HCT116 (cell line): ENCODE results near the gene ZBTB12. TPM values are rescaled to one million over a fixed set of nuclear protein-coding genes. Genes with fewer than 3 reads are reported as not detected.

Source experiments
- ATAC-seq: fragments of 200-7000 bp; cut with Tn5 transposase; 2 replicates; pipeline ENCODE4 v1.9.1; 2020; ENCODE audit warnings: mild to moderate bottlenecking, moderate library complexity
- BruUV-seq: library from RNA; stranded (reverse); fragments of 400-500 nt; replicated peaks from 2 replicates; lab custom pipeline; 2021; lab: Mats Ljungman, UMichigan
- CTCF ChIA-PET: fragments of 300-600 bp; sonication (Branson Sonifier 250); formaldehyde crosslinking; loops from one replicate; lab custom pipeline; 2021; ENCODE audit warnings: antibody characterized with exemption; lab: Charles Lee
- POLR2A ChIA-PET: fragments of 300-600, 350-600 bp; sonication (Branson Sonifier 250); formaldehyde crosslinking; loops from one replicate; lab custom pipeline; 2021; ENCODE audit warnings: antibody characterized with exemption; lab: Charles Lee
- RAD21 ChIA-PET, 2 experiments: fragments of 300-600 bp; sonication (Branson Sonifier 250); formaldehyde crosslinking; loops; one replicate each; lab custom pipeline; 2023; ENCODE audit warnings: low total read pairs in 2 of 2; ENCODE audit not compliant: uncharacterized antibody in 2 of 2, unreplicated experiment in 2 of 2, low non-redundant PET in 1 of 2; lab: Charles Lee
- DNase-seq: peaks from one replicate; pipeline ENCODE4 v3.0.0-alpha.2; 2010; ENCODE audit warnings: low read depth, low spot score
- H2AFZ ChIP-seq: fragments of 200-600 bp; shearing (Covaris generic), sonication (generic); 2 replicates; pipeline ENCODE4 v1.6.1; 2017; ENCODE audit warnings: low read depth, mixed run types, mixed read lengths, antibody characterized with exemption, low read length; ENCODE audit not compliant: poor library complexity, severe bottlenecking
- H3K27ac ChIP-seq: 2 replicates; pipeline ENCODE4 v1.5.1; 2012; ENCODE audit warnings: low read depth, low read length
- H3K27me3 ChIP-seq: fragments of 200-600 bp; sonication (generic); 2 replicates; pipeline ENCODE4 v1.6.1; 2016; ENCODE audit warnings: mixed run types, low read length, mixed read lengths; ENCODE audit not compliant: insufficient read depth
- H3K36me3 ChIP-seq, 2 experiments: fragments of 200-500 bp in 1 of 2; fragments of 200-600 bp in 1 of 2; sonication (Bioruptor generic) in 1 of 2; sonication (generic) in 1 of 2; 2 replicates each; pipeline versions ENCODE4 v1.5.1 to v1.6.1; 2014 to 2016; ENCODE audit warnings: low read length in 2 of 2, inconsistent platforms in 1 of 2, mixed read lengths in 1 of 2, mixed run types in 1 of 2; ENCODE audit not compliant: insufficient read depth in 2 of 2, control insufficient read depth in 1 of 2
- H3K4me1 ChIP-seq, 2 experiments: fragments of 200-600 bp in 1 of 2; sonication (generic) in 1 of 2; 2 replicates each; pipeline versions ENCODE4 v1.5.1 to v1.6.1; 2012 to 2017; ENCODE audit warnings: low read length in 2 of 2, inconsistent platforms in 1 of 2, mild to moderate bottlenecking in 1 of 2, mixed read lengths in 1 of 2, mixed run types in 1 of 2, moderate library complexity in 1 of 2; ENCODE audit not compliant: insufficient read depth in 2 of 2, control insufficient read depth in 1 of 2
- H3K4me2 ChIP-seq: fragments of 200-600 bp; sonication (generic); 2 replicates; pipeline ENCODE4 v1.6.1; 2017; ENCODE audit warnings: mixed run types, low read length, mixed read lengths
- H3K4me3 ChIP-seq, 2 experiments: fragments of 200-600 bp in 1 of 2; sonication (generic) in 1 of 2; replicated peaks in 1 of 2; 2 replicates each; pipeline ENCODE4 v1.5.1; 2011 to 2016; ENCODE audit warnings: low read length in 2 of 2, control low read depth in 1 of 2, low read depth in 1 of 2, mild to moderate bottlenecking in 1 of 2, mixed read lengths in 1 of 2, mixed run types in 1 of 2
- H3K79me2 ChIP-seq: fragments of 200-600 bp; sonication (generic); 2 replicates; pipeline ENCODE4 v1.6.1; 2017; ENCODE audit warnings: mild to moderate bottlenecking, mixed run types, low read length, moderate library complexity, mixed read lengths; ENCODE audit not compliant: insufficient read depth
- H3K9ac ChIP-seq: fragments of 200-600 bp; sonication (generic); 2 replicates; pipeline ENCODE4 v1.6.1; 2016; ENCODE audit warnings: low read length, mixed read lengths
- H3K9me2 ChIP-seq: fragments of 200-600 bp; sonication (generic), shearing (Covaris generic); 2 replicates; pipeline ENCODE4 v1.6.1; 2017; ENCODE audit warnings: mixed run types, mild to moderate bottlenecking, moderate library complexity; ENCODE audit not compliant: insufficient read depth
- H3K9me3 ChIP-seq, 2 experiments: fragments of 200-500 bp in 1 of 2; fragments of 200-600 bp in 1 of 2; sonication (Bioruptor generic) in 1 of 2; sonication (generic) in 1 of 2; 2 replicates each; pipeline ENCODE4 v1.6.1; 2014 to 2017; ENCODE audit warnings: low read length in 2 of 2, mixed read lengths in 2 of 2, inconsistent platforms in 1 of 2, low read depth in 1 of 2, mild to moderate bottlenecking in 1 of 2, mixed run types in 1 of 2, moderate library complexity in 1 of 2; ENCODE audit not compliant: control insufficient read depth in 1 of 2, insufficient read depth in 1 of 2
- H4K20me1 ChIP-seq: fragments of 200-600 bp; sonication (generic), shearing (Covaris generic); 2 replicates; pipeline ENCODE4 v1.6.1; 2017; ENCODE audit warnings: mixed run types, mild to moderate bottlenecking, moderate library complexity; ENCODE audit not compliant: insufficient read depth
- EGR1 ChIP-seq: IDR thresholded peaks from 2 replicates; pipeline ENCODE4 v1.6.1; 2012; ENCODE audit warnings: low read depth
- EZH2 ChIP-seq: fragments of 200-600 bp; sonication (generic); IDR thresholded peaks from 2 replicates; pipeline ENCODE4 v1.6.1; 2017; ENCODE audit warnings: antibody characterized with exemption, mixed run types
- FOSL1 ChIP-seq: IDR thresholded peaks from 2 replicates; pipeline ENCODE4 v1.6.1; 2012; ENCODE audit warnings: low read depth
- POLR2AphosphoS5 ChIP-seq: IDR thresholded peaks from 2 replicates; pipeline ENCODE4 v1.6.1; 2011; ENCODE audit warnings: mild to moderate bottlenecking, low read depth, low read length, moderate library complexity
- RAD21 ChIP-seq: IDR thresholded peaks from 2 replicates; pipeline ENCODE4 v1.6.1; 2012; ENCODE audit warnings: low read depth, mild to moderate bottlenecking
- SP1 ChIP-seq: IDR thresholded peaks from 2 replicates; pipeline ENCODE4 v1.6.1; 2012; ENCODE audit warnings: low read depth
- SRF ChIP-seq: IDR thresholded peaks from 2 replicates; pipeline ENCODE4 v1.6.1; 2012; ENCODE audit warnings: low read depth
- TCF7L2 ChIP-seq: IDR thresholded peaks from 2 replicates; pipeline ENCODE4 v1.7.0; 2011; ENCODE audit warnings: borderline replicate concordance, inconsistent platforms; ENCODE audit not compliant: insufficient read depth, insufficient read length; ENCODE audit errors: extremely low read depth
- intact Hi-C: fragments of 100-400 bp; cut with micrococcal nuclease; formaldehyde crosslinking; loops from 2 replicates; pipeline ENCODE4 v1.10.0; 2022
- total RNA-seq: library from RNA; stranded (reverse); gene quantifications from one replicate; pipeline ENCODE4 v1.2.1, GENCODE V29; 2021; ENCODE audit not compliant: unreplicated experiment
- TF ChIP-seq, protein P1 (sequence below): IDR thresholded peaks from 2 replicates; pipeline ENCODE4 v1.6.1; 2012
- TF ChIP-seq, protein P2 (sequence below): IDR thresholded peaks from 2 replicates; pipeline ENCODE4 v1.6.1; 2011; ENCODE audit warnings: mild to moderate bottlenecking, low read length, moderate library complexity; ENCODE audit not compliant: insufficient replicate concordance; ENCODE audit errors: extremely low read depth

The ZBTB12 gene
- total RNA-seq, 1 experiment from 2014 or later: 10.3 TPM

DNA sequence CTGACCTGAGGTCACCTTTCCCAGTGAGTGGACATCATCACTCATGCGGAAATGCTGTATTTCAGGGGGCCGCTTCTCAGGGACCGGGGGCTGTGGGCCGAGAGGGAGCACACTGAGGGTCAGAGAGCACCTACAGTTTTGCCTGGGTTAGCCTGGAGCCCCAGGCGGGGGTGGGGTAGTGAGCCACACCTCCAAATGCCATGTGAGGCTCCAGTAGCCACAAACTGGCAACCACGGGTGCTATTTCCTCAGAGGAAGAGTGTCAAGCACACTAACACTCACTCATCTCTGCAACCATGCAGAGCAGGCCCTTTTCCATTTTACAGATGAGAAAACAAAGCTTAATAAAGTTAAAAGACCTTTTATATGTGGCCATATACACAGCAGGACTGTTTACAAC lies 9.1 kb downstream of the ZBTB12 start:
- Histone ChIP-seq H3K36me3 (peaks cover 36 to 48% of the 10 kb centered on the region in 2 experiments), H4K20me1 (0 out of 2 replicates have a peak, but pooled peaks cover 5% of the 10 kb centered on the region), H3K4me3 (no peak overlapping the region), H3K27me3 (no peaks in the 10 kb centered on the region), H3K4me2 (no peak overlapping the region), H3K9me2 (no peaks in the 10 kb centered on the region), H3K9me3 (no peaks in the 10 kb centered on the region), H3K4me1 (peaks cover 4 to 7% of the 10 kb centered on the region in 2 experiments), H2AFZ (no peak overlapping the region), H3K9ac (no peak overlapping the region), H3K79me2 (peaks cover 8% of the 10 kb centered on the region; the same call in 1 of the 2 replicates), H3K27ac (no peak overlapping the region)
- BruUV-seq: no TSS peak
- TF ChIP-seq SRF (no peak), POLR2AphosphoS5 (no peak), TCF7L2 (no peak), FOSL1 (no peak), RAD21 (no peak), SP1 (no peak), EGR1 (no peak), EZH2 (no peak)
- TF ChIP-seq, protein P1, sequence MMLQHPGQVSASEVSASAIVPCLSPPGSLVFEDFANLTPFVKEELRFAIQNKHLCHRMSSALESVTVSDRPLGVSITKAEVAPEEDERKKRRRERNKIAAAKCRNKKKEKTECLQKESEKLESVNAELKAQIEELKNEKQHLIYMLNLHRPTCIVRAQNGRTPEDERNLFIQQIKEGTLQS: no peak
- TF ChIP-seq, protein P2, sequence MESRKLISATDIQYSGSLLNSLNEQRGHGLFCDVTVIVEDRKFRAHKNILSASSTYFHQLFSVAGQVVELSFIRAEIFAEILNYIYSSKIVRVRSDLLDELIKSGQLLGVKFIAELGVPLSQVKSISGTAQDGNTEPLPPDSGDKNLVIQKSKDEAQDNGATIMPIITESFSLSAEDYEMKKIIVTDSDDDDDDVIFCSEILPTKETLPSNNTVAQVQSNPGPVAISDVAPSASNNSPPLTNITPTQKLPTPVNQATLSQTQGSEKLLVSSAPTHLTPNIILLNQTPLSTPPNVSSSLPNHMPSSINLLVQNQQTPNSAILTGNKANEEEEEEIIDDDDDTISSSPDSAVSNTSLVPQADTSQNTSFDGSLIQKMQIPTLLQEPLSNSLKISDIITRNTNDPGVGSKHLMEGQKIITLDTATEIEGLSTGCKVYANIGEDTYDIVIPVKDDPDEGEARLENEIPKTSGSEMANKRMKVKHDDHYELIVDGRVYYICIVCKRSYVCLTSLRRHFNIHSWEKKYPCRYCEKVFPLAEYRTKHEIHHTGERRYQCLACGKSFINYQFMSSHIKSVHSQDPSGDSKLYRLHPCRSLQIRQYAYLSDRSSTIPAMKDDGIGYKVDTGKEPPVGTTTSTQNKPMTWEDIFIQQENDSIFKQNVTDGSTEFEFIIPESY: no peak
- ChIA-PET RAD21 (no interaction called here), POLR2A (no interaction called here), CTCF (no interaction called here)
- no peak for DNase-seq
- intact Hi-C loops: no loop called here
- ATAC-seq: no peak
